MV-4-11 (cell line): Measurements from ENCODE around the gene PRODH.
"Not testable (repeated sequence)": the region's sequence is repeated elsewhere in the genome, so short reads cannot be mapped to it uniquely, and the experiment has no call there.

ENCODE experiments used
- DNase-seq: peaks from one replicate; lab custom pipeline; 2025; lab: John Stamatoyannopoulos, UW

The PRODH gene

GRCh38 chr22:18935889-18936529 lies at the start of gene PRODH:
Gene PRODH, minus strand, starts transcription at chr22:18936293. Its CDS starts 6 bp downstream, at chr22:18936287.
- DNase-seq: no peak

GRCh38 chr22:18985780-18986179 lies 49.7 kb upstream of the PRODH start:
- no peak for DNase-seq

- DNase-seq: no peak
Observed at GRCh38 chr22:18984564-18984963, 48.5 kb upstream of the PRODH start.

- DNase-seq: no peak
Observed at GRCh38 chr22:18983120-18983651, 47.1 kb upstream of the PRODH start.

GRCh38 chr22:18980829-18981228 lies 44.7 kb upstream of the PRODH start:
- DNase-seq: no peak

GRCh38 chr22:18979957-18980356 lies 43.9 kb upstream of the PRODH start:
- no peak for DNase-seq

GRCh38 chr22:18978506-18978905 lies 42.4 kb upstream of the PRODH start:
- no peak for DNase-seq

- no peak for DNase-seq
Observed at GRCh38 chr22:18977824-18978425, 41.8 kb upstream of the PRODH start.

GRCh38 chr22:18976197-18976751 lies 40.2 kb upstream of the PRODH start:
- DNase-seq: no peak

GRCh38 chr22:18975434-18976196 lies 39.5 kb upstream of the PRODH start:
- no peak for DNase-seq

GRCh38 chr22:18974477-18975180 lies 38.5 kb upstream of the PRODH start:
- DNase-seq: no peak

GRCh38 chr22:18973264-18974031 lies 37.4 kb upstream of the PRODH start:
- no peak for DNase-seq

- DNase-seq: not testable (repeated sequence)
Observed at GRCh38 chr22:18972591-18972990, 36.5 kb upstream of the PRODH start.

GRCh38 chr22:18972029-18972428 lies 35.9 kb upstream of the PRODH start:
- not testable (repeated sequence) for DNase-seq

- DNase-seq: no peak
Observed at GRCh38 chr22:18971321-18971751, 35.2 kb upstream of the PRODH start.

GRCh38 chr22:18970948-18971315 lies 34.8 kb upstream of the PRODH start:
- DNase-seq: no peak

GRCh38 chr22:18970176-18970947 lies 34.3 kb upstream of the PRODH start:
- DNase-seq: no peak

- DNase-seq: not testable (repeated sequence)
Observed at GRCh38 chr22:18969158-18969942, 33.3 kb upstream of the PRODH start.

GRCh38 chr22:18968011-18968749 lies 32.1 kb upstream of the PRODH start:
- DNase-seq: no peak
